LNCAP (cell line): ENCODE results near the gene HS6ST1.

Experiments
- CTCF ChIP-seq: fragments of 450-650 bp; IDR thresholded peaks from 2 replicates; pipeline ENCODE4 v1.5.1; 2017; ENCODE audit warnings: mild to moderate bottlenecking

HS6ST1 gene

GRCh38 chr2:128304330-128304714 is 14.3 kb downstream of the HS6ST1 start:
- no peak for TF ChIP-seq CTCF

- no peak for TF ChIP-seq CTCF
These were observed 14.8 kb downstream of the HS6ST1 start for GRCh38 chr2:128303911-128304310.

- no peak for TF ChIP-seq CTCF
These were observed 15.4 kb downstream of the HS6ST1 start for GRCh38 chr2:128303095-128303791.

GRCh38 chr2:128302744-128303067 is 16.0 kb downstream of the HS6ST1 start:
- TF ChIP-seq CTCF, result no peak

- TF ChIP-seq CTCF, result no peak
These were observed 16.5 kb downstream of the HS6ST1 start for GRCh38 chr2:128302011-128302743.

- TF ChIP-seq CTCF, result no peak
These were observed 17.1 kb downstream of the HS6ST1 start for GRCh38 chr2:128301501-128301966.

GRCh38 chr2:128301021-128301420 is 17.6 kb downstream of the HS6ST1 start:
- TF ChIP-seq CTCF, result no peak
